ENCODE measurements around the gene AP1G1. TPM values are rescaled to one million over a fixed set of nuclear protein-coding genes. Genes with fewer than 3 reads are reported as not detected.

Gene AP1G1
- polyA plus RNA-seq, 1 donor = 65.2 TPM

DNA sequence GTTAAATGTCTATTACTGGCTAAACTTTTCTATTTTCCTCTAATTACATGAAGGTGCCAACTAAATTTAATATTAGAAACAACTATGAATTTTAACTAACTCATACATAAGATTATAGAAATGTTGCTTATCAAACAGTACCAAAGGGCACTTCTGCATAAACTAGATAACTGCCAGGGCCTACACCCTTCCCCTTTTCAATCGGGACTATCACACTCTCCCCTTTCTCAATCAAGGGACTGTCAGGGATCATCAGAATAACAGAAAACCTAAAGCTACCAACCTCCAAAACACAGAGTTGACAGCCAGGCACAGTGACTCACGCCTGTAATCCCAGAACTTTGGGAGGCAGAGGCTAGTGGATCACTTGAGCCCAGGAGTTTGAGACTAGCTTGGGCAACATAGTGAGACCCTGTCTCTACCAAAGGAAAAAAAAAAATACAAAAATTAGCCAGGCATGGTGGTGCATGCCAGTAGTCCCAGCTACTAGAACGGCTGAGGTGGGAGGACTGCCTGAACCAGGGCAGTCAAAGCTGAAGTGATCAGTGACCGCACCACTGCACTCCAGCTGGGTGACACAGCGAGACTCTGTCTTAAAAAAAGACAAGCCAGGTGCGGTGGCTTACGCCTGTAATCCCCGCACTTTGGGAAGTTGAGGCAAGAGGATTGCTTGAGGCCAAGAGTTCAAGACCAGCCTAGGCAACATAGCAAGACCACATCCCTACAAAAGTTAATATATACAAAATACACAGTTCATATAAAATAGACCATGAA lies 80.9 kb downstream of the AP1G1 start:
- peaks cover 21% of the 10 kb centered on the region for H3K4me1 ChIP-seq (ENCODE audit: control insufficient read depth, insufficient read depth, low read length)
- no peak overlapping the region for H3K4me3 ChIP-seq (ENCODE audit: low read length)
- no peaks in the 10 kb centered on the region for H3K9me3 ChIP-seq (ENCODE audit: control insufficient read depth, low read depth, low read length)
- no peak overlapping the region for H3K27ac ChIP-seq (ENCODE audit: low read length)
- H3K27me3 ChIP-seq (ENCODE audit: control insufficient read depth, insufficient read depth, low read length) = no peaks in the 10 kb centered on the region
- no peak for DNase-seq
- peaks cover 20% of the 10 kb centered on the region for H3K36me3 ChIP-seq (ENCODE audit: control insufficient read depth, insufficient read depth, low read length)
- WGBS (ENCODE audit: insufficient coverage, low lambda C conversion rate) = no CpG with 5 or more reads among the region's 8 CpGs

GRCh38 chr16:71726476-71727315 lies 81.9 kb downstream of the AP1G1 start:
- H3K4me1 ChIP-seq (ENCODE audit: control insufficient read depth, insufficient read depth, low read length) = peaks cover 19% of the 10 kb centered on the region
- H3K27me3 ChIP-seq (ENCODE audit: control insufficient read depth, insufficient read depth, low read length) = no peaks in the 10 kb centered on the region
- WGBS (ENCODE audit: insufficient coverage, low lambda C conversion rate) = 80% methylated on average over 1 of the region's 4 CpGs
- no peak for DNase-seq
- no peaks in the 10 kb centered on the region for H3K9me3 ChIP-seq (ENCODE audit: control insufficient read depth, low read depth, low read length)
- H3K4me3 ChIP-seq (ENCODE audit: low read length) = no peak overlapping the region
- H3K36me3 ChIP-seq (ENCODE audit: control insufficient read depth, insufficient read depth, low read length) = peaks cover 10% of the 10 kb centered on the region
- H3K27ac ChIP-seq (ENCODE audit: low read length) = no peak overlapping the region

DNA sequence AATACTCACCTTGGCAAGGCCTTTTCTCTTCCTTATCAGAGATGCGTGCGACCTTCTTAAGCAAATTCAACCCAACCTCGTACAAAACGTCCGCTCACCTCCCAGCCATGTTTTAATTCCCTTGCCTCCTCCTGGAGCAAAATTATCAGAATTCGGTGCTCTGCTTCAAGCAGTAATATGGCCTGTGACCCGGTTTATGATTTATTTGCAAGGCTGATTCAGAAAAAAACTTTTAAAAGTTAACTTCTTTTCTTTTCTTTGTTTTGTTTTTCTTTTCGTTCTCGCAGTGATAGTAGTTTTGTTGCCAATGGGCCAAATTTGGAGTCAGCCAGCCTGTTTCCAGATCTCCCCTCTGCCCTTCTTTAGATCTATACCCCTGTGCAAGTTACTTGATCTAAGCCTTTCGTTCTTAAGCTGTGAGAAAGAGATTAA lies 84.3 kb downstream of the AP1G1 start, which contains the start of gene PHLPP2:
Gene PHLPP2, minus strand, starts transcription at position 382 of the 432 bp plus-strand sequence. CDS start 9,906 bp downstream, outside the sequence.
- Histone ChIP-seq H3K4me1 (ENCODE audit: control insufficient read depth, insufficient read depth, low read length) (peaks cover 30% of the 10 kb centered on the region), H3K27me3 (ENCODE audit: control insufficient read depth, insufficient read depth, low read length) (no peaks in the 10 kb centered on the region), H3K36me3 (ENCODE audit: control insufficient read depth, insufficient read depth, low read length) (no peaks in the 10 kb centered on the region), H3K27ac (ENCODE audit: low read length) (peak within 1 kb of the TSS; percentile 56), H3K4me3 (ENCODE audit: low read length) (peak within 1 kb of the TSS; percentile 64), H3K9me3 (ENCODE audit: control insufficient read depth, low read depth, low read length) (no peaks in the 10 kb centered on the region)
- 19% methylated on average over 7 of the region's 10 CpGs for WGBS (ENCODE audit: insufficient coverage, low lambda C conversion rate)
- DNase-seq = no peak

GRCh38 chr16:71723537-71724319 lies 84.9 kb downstream of the AP1G1 start:
- H3K4me3 ChIP-seq (ENCODE audit: low read length) = peak overlapping the region; percentile 64
- no CpG with 5 or more reads among the region's 104 CpGs for WGBS (ENCODE audit: insufficient coverage, low lambda C conversion rate)
- H3K9me3 ChIP-seq (ENCODE audit: control insufficient read depth, low read depth, low read length) = no peaks in the 10 kb centered on the region
- no peaks in the 10 kb centered on the region for H3K27me3 ChIP-seq (ENCODE audit: control insufficient read depth, insufficient read depth, low read length)
- DNase-seq = peak; percentile 51 to 86
- peak overlapping the region; percentile 56 for H3K27ac ChIP-seq (ENCODE audit: low read length)
- peaks cover 30% of the 10 kb centered on the region for H3K4me1 ChIP-seq (ENCODE audit: control insufficient read depth, insufficient read depth, low read length)
- H3K36me3 ChIP-seq (ENCODE audit: control insufficient read depth, insufficient read depth, low read length) = no peaks in the 10 kb centered on the region

DNA sequence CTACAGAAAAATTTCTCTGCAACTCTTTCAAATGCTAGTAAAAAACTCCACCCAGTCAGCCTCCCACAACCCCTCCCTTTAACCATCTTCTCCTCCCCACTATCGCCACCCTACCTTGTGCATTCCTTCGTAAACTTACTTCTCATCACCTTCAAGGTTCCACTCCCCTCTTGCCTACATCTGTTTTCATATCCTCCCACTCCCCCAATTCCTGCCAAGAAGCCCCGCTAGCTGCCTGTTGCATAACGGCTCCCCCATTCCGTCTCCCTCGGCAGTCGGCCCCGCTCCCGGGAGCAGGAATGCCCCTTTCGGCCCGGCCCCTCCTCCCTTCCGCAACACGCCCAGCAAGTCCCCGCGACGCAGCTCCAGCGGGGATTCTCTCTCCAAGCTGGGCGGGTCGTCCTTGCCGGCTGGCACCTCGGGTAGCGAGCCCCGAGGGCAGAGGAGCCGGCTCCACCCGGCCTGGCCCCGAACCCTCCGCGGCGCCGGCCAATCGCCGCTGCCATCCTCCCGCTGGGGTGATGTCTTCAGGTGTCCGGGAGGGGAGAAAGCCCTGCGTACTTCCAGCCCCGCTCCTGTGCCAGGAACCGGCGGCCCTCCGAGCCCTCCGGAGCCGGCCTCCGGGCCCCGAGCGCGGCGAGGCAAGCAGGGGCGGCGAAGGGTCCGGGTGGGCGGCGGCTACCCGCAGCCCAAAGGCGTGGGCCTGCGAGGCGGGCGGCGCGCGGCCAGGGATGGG lies 85.7 kb downstream of the AP1G1 start:
- Histone ChIP-seq H3K27ac (ENCODE audit: low read length) (peak overlapping the region; percentile 80), H3K9me3 (ENCODE audit: control insufficient read depth, low read depth, low read length) (no peaks in the 10 kb centered on the region), H3K36me3 (ENCODE audit: control insufficient read depth, insufficient read depth, low read length) (no peaks in the 10 kb centered on the region), H3K27me3 (ENCODE audit: control insufficient read depth, insufficient read depth, low read length) (no peaks in the 10 kb centered on the region), H3K4me1 (ENCODE audit: control insufficient read depth, insufficient read depth, low read length) (peaks cover 30% of the 10 kb centered on the region), H3K4me3 (ENCODE audit: low read length) (peak overlapping the region; percentile 75)
- DNase-seq = peak; percentile 46 to 80
- WGBS (ENCODE audit: insufficient coverage, low lambda C conversion rate) = 0% methylated on average over 2 of the region's 59 CpGs

DNA sequence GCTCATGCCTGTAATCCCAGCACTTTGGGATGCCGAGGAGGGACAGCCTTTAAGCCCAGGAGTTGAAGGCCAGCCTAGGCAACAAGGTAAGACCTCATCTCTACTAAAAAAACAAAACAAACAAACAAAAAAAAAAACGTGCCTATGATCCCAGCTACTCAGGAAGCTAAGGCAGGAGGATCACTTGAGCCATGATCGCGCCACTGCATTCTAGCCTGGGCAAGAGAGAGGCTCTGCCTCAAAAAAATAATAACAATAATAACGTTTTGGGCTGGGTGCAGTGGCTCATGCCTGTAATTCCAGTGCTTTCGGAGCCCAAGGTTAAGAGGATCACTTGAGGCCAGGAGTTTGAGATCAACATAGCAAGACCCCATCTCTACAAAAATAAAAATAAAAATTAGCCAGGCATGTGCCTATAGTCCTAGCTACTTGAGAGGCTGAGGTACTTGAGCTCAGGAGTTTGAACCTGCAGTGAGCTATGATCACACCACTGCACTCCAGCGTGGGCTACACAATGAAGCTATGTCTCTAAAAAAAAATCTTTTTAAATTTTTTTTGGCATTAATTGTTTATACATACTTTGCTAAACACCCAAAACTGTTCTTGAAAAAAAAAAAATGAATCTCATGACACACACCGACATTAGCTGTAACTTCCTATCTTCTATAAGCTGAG lies 87.4 kb downstream of the AP1G1 start:
- no peaks in the 10 kb centered on the region for H3K27me3 ChIP-seq (ENCODE audit: control insufficient read depth, insufficient read depth, low read length)
- H3K36me3 ChIP-seq (ENCODE audit: control insufficient read depth, insufficient read depth, low read length) = peaks cover 3% of the 10 kb centered on the region
- WGBS (ENCODE audit: insufficient coverage, low lambda C conversion rate) = 57% methylated on average over 1 of the region's 8 CpGs
- H3K4me3 ChIP-seq (ENCODE audit: low read length) = no peak overlapping the region
- no peaks in the 10 kb centered on the region for H3K9me3 ChIP-seq (ENCODE audit: control insufficient read depth, low read depth, low read length)
- no peak for DNase-seq
- peak overlapping the region; percentile 80 for H3K27ac ChIP-seq (ENCODE audit: low read length)
- H3K4me1 ChIP-seq (ENCODE audit: control insufficient read depth, insufficient read depth, low read length) = peaks cover 21% of the 10 kb centered on the region

DNA sequence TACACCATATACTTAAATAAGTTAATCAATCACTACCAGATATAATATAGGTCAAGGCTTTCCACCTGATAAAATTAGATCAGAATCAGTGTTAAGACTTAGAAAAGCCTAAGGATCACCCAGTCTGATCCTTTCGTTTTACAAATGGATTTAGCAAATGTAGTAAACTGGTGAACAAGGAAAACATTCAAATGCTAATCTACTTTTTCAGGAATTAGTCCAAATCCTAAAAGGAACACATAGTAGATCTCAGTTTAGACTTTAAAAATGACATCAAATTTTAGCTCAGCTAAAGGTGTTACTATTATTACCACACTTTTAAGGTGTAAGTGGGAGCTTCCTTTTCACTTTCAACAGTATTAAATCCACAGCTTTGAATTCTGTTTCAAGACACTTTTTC lies 96.1 kb downstream of the AP1G1 start:
- no peaks in the 10 kb centered on the region for H3K27me3 ChIP-seq (ENCODE audit: control insufficient read depth, insufficient read depth, low read length)
- peaks cover 12% of the 10 kb centered on the region for H3K36me3 ChIP-seq (ENCODE audit: control insufficient read depth, insufficient read depth, low read length)
- H3K27ac ChIP-seq (ENCODE audit: low read length) = no peak overlapping the region
- no peak overlapping the region for H3K4me3 ChIP-seq (ENCODE audit: low read length)
- peaks cover 20% of the 10 kb centered on the region for H3K4me1 ChIP-seq (ENCODE audit: control insufficient read depth, insufficient read depth, low read length)
- no peaks in the 10 kb centered on the region for H3K9me3 ChIP-seq (ENCODE audit: control insufficient read depth, low read depth, low read length)
- WGBS (ENCODE audit: insufficient coverage, low lambda C conversion rate) = no CpG with 5 or more reads among the region's 1 CpG
- DNase-seq = no peak

- H3K27me3 ChIP-seq (ENCODE audit: control insufficient read depth, insufficient read depth, low read length) = no peaks in the 10 kb centered on the region
- no peak overlapping the region for H3K4me3 ChIP-seq (ENCODE audit: low read length)
- peak overlapping the region; percentile 44 for H3K27ac ChIP-seq (ENCODE audit: low read length)
- DNase-seq = no peak
- WGBS (ENCODE audit: insufficient coverage, low lambda C conversion rate) = 41% methylated on average over 2 of the region's 3 CpGs
- H3K9me3 ChIP-seq (ENCODE audit: control insufficient read depth, low read depth, low read length) = no peaks in the 10 kb centered on the region
- H3K4me1 ChIP-seq (ENCODE audit: control insufficient read depth, insufficient read depth, low read length) = peaks cover 25% of the 10 kb centered on the region
- peaks cover 12% of the 10 kb centered on the region for H3K36me3 ChIP-seq (ENCODE audit: control insufficient read depth, insufficient read depth, low read length)
Observed at GRCh38 chr16:71711789-71712188, 96.8 kb downstream of the AP1G1 start.

GRCh38 chr16:71709229-71709781 lies 99.3 kb downstream of the AP1G1 start:
- Histone ChIP-seq H3K27me3 (ENCODE audit: control insufficient read depth, insufficient read depth, low read length) (no peaks in the 10 kb centered on the region), H3K4me1 (ENCODE audit: control insufficient read depth, insufficient read depth, low read length) (peaks cover 25% of the 10 kb centered on the region), H3K4me3 (ENCODE audit: low read length) (no peak overlapping the region), H3K9me3 (ENCODE audit: control insufficient read depth, low read depth, low read length) (no peaks in the 10 kb centered on the region), H3K36me3 (ENCODE audit: control insufficient read depth, insufficient read depth, low read length) (peaks cover 6% of the 10 kb centered on the region), H3K27ac (ENCODE audit: low read length) (peak overlapping the region; percentile 84)
- peak; percentile 73 to 80 for DNase-seq
- WGBS (ENCODE audit: insufficient coverage, low lambda C conversion rate) = 22% methylated on average over 1 of the region's 2 CpGs

Data from large intestine (tissue), 3 donors.